Left lung (tissue), 10 donors: ENCODE data around the gene B4GALNT1. TPM values are rescaled to one million over a fixed set of nuclear protein-coding genes. Genes with fewer than 3 reads are reported as not detected.

Source experiments
- ATAC-seq: fragments of 200-7000 bp; cut with Tn5 transposase; one replicate; pipeline ENCODE4 v1.9.1; 2020; ENCODE audit warnings: moderate library complexity
- DNase-seq, 4 donors: peaks; one replicate each; pipeline ENCODE4 v3.0.0-alpha.2; 2013 to 2020
- H3K27ac ChIP-seq, 2 donors: fragments of 200-600 bp; sonication (generic) in 1 of 2; one replicate each; pipeline versions ENCODE4 v1.5.0 to v1.8.0; 2020 to 2021
- H3K27me3 ChIP-seq, 2 donors: fragments of 200-600 bp; sonication (generic) in 1 of 2; one replicate each; pipeline versions ENCODE4 v1.5.0 to v1.8.0; 2020 to 2021
- H3K36me3 ChIP-seq, 2 donors: fragments of 200-600 bp; sonication (generic) in 1 of 2; one replicate each; pipeline versions ENCODE4 v1.5.0 to v1.8.0; 2020 to 2021
- H3K4me1 ChIP-seq, 2 donors: fragments of 200-600 bp; one replicate each; pipeline ENCODE4 v1.8.0; 2021
- H3K4me3 ChIP-seq, 2 donors: fragments of 200-600 bp; sonication (generic) in 1 of 2; one replicate each; pipeline versions ENCODE4 v1.5.0 to v1.8.0; 2020 to 2021; ENCODE audit warnings: mild to moderate bottlenecking in 1 of 2
- H3K9me3 ChIP-seq, 2 donors: fragments of 200-600 bp; sonication (generic) in 1 of 2; one replicate each; pipeline versions ENCODE4 v1.5.0 to v1.8.0; 2020 to 2021
- CTCF ChIP-seq, 2 donors: fragments of 200-600 bp; sonication (generic) in 1 of 2; IDR thresholded peaks; one replicate each; pipeline versions ENCODE4 v1.5.0 to v1.8.0; 2021; ENCODE audit warnings: antibody characterized with exemption in 2 of 2
- intact Hi-C, 2 donors: fragments of 100-400 bp; cut with DNase I; formaldehyde crosslinking; loops; one replicate each; pipeline versions ENCODE4 v1.11.2 to v1.14.2; 2022
- polyA plus RNA-seq, 6 donors: library from polyadenylated mRNA; unstranded; fragments of 120-200 nt; gene quantifications; one replicate each; pipeline ENCODE4 v1.2.1, GENCODE V29; 2013; ENCODE audit not compliant: insufficient read length in 6 of 6
- total RNA-seq, 2 donors: library from RNA; stranded (reverse); fragmentation: NEBNext Ultra II Directional; extraction: Animal tissue kit (Norgen Biotek cat#: 25700); gene quantifications; one replicate each; pipeline ENCODE4 v1.2.1, GENCODE V29; 2021
- donor health status: DM: no; HTN: yes; CAD: no.
- donor health status: DM: no; HTN: no; CAD: no.

The B4GALNT1 gene
- total and polyA plus RNA-seq, 8 donors: 0.78 to 3.8 (median 1.4) TPM

GRCh38 chr12:57621497-57622292, 11.3 kb downstream of the B4GALNT1 start:
- peaks cover 54 to 100% of the 10 kb centered on the region in 2 donors for H3K27me3 ChIP-seq
- intact Hi-C loops: loop anchor here in 1 of 2 donors (2.0 kb wide), 1 partner anchor 39 kb away; no protein-coding TSS in a partner anchor
- H3K4me3 ChIP-seq: peak overlapping the region; percentile 25 to 33
- TF ChIP-seq CTCF (IDR thresholded peaks at IDR 0.05): peak; percentile 83 to 91
- DNase-seq (peak in 3 of 4 donors; percentile 59 to 91 (median 74)), ATAC-seq (peak; percentile 87)
- H3K36me3 ChIP-seq: no peaks in the 10 kb centered on the region
- H3K9me3 ChIP-seq: no peaks in the 10 kb centered on the region
- peaks cover 7 to 29% of the 10 kb centered on the region in 2 donors for H3K4me1 ChIP-seq
- H3K27ac ChIP-seq: no peak overlapping the region

DNA sequence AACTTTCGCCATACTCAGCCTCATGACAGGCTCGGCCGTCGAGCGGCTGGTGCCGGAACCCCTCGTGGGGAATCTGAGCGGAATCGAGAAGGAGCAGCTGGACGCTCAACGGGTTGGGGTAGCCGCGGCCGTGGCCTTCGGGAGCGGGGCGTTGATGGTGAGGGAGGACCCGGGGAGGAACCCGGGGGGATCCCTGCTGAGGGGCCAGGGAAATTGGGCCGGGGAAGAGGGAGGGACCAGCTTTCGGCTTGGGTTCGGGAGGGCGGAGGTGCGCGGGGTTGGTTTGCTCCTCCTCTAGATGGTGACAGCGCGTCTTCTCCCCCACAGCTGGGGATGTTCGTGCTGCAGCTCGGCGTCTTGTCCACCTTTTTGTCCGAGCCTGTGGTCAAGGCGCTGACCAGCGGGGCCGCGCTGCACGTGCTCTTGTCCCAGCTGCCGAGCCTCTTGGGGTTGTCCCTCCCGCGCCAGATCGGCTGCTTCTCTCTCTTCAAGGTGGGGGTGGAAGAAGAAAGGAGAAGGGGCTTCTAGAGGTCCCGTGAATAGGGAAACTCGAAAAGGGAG, 12.0 kb downstream of the B4GALNT1 start:
- DNase-seq: peak in 1 of 4 donors; percentile 85
- Histone ChIP-seq H3K4me1 (peaks cover 7 to 29% of the 10 kb centered on the region in 2 donors), H3K4me3 (peak overlapping the region in 1 of 2 donors; percentile 33), H3K27ac (no peak overlapping the region), H3K9me3 (no peaks in the 10 kb centered on the region), H3K27me3 (peaks cover 48 to 100% of the 10 kb centered on the region in 2 donors), H3K36me3 (no peaks in the 10 kb centered on the region)
- intact Hi-C loops: no loop called here
- TF ChIP-seq CTCF (IDR thresholded peaks at IDR 0.05): no peak
- peak; percentile 15 for ATAC-seq

DNA sequence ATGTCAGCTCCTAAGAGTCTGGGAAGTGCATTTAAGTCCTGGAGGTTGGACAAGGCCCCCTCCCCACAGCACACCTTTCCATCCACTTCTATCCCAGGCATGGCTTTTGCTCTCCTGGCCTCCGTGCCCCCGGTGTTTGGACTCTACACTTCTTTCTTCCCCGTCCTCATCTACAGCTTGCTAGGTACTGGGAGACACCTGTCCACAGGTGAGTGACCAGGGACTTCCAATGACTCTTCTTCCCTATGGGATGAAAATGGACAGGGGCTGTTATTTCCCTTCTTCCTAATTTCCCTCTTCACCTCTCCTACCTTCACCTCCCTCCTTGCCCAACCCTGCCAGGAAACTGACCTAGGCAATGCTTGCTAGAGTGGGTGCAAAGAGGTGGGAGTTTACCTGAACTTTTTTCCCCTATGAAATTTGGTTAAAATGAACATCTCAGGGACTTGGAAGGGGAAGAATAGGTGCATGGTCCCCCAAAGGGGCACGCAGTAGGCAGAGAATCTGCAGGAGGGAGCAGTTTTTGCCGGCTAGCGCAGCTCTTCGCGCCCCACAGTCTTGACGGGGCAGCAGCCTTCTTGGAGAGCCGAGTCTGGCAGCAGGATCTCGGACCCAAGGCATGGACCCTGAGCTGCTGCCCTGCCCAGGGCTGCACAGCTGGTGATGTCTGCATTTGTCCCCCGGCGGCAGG, 12.6 kb downstream of the B4GALNT1 start:
- no peak for TF ChIP-seq CTCF (IDR thresholded peaks at IDR 0.05)
- no peaks in the 10 kb centered on the region for H3K9me3 ChIP-seq
- intact Hi-C loops: no loop called here
- H3K36me3 ChIP-seq: no peaks in the 10 kb centered on the region
- H3K4me1 ChIP-seq: peaks cover 7 to 29% of the 10 kb centered on the region in 2 donors
- H3K27ac ChIP-seq: no peak overlapping the region
- peaks cover 43 to 100% of the 10 kb centered on the region in 2 donors for H3K27me3 ChIP-seq
- DNase-seq (no peak), ATAC-seq (no peak)
- no peak overlapping the region for H3K4me3 ChIP-seq

- intact Hi-C loops: no loop called here
- Histone ChIP-seq H3K27ac (no peak overlapping the region), H3K27me3 (peaks cover 36 to 100% of the 10 kb centered on the region in 2 donors), H3K4me1 (peaks cover 7 to 29% of the 10 kb centered on the region in 2 donors), H3K4me3 (no peak overlapping the region), H3K9me3 (no peaks in the 10 kb centered on the region), H3K36me3 (no peaks in the 10 kb centered on the region)
- DNase-seq (peak in 1 of 4 donors; percentile 83), ATAC-seq (peak; percentile 66)
- TF ChIP-seq CTCF (IDR thresholded peaks at IDR 0.05): no peak
Measured at GRCh38 chr12:57619434-57620244, 13.4 kb downstream of the B4GALNT1 start.
